RWPE2 (cell line): Measurements from ENCODE around the gene RND3.

Experiments used
- ATAC-seq: fragments of 200-7000 bp; cut with Tn5 transposase; 3 replicates; pipeline ENCODE4 v1.9.1; 2021; ENCODE audit warnings: low read depth
- DNase-seq: peaks from one replicate; pipeline ENCODE4 v3.0.0-alpha.2; 2020; ENCODE audit warnings: low spot score
- H3K27ac ChIP-seq: fragments of 450-650 bp; 2 replicates; pipeline ENCODE4 v1.5.1; 2017; ENCODE audit warnings: mild to moderate bottlenecking; ENCODE audit not compliant: poor library complexity, severe bottlenecking
- H3K27me3 ChIP-seq: fragments of 250-450 bp; sonication (Bioruptor Pico); 2 replicates; pipeline ENCODE4 v1.5.1; 2021; ENCODE audit warnings: mild to moderate bottlenecking, moderate library complexity; ENCODE audit not compliant: insufficient read depth, poor library complexity, severe bottlenecking
- H3K36me3 ChIP-seq: fragments of 250-450 bp; sonication (Bioruptor Pico); 2 replicates; pipeline ENCODE4 v1.5.1; 2020; ENCODE audit warnings: low read depth, mild to moderate bottlenecking, moderate library complexity
- H3K4me1 ChIP-seq: fragments of 250-450 bp; sonication (Bioruptor Pico); 2 replicates; pipeline ENCODE4 v1.5.1; 2021; ENCODE audit warnings: mild to moderate bottlenecking, moderate library complexity; ENCODE audit not compliant: insufficient read depth, poor library complexity, severe bottlenecking
- H3K4me3 ChIP-seq: fragments of 250-450 bp; sonication (Bioruptor Pico); 2 replicates; pipeline ENCODE4 v1.5.1; 2021; ENCODE audit warnings: mild to moderate bottlenecking, moderate library complexity; ENCODE audit not compliant: severe bottlenecking
- H3K9me3 ChIP-seq: fragments of 250-450 bp; sonication (Bioruptor Pico); 2 replicates; pipeline ENCODE4 v1.5.1; 2021; ENCODE audit warnings: mild to moderate bottlenecking, moderate library complexity; ENCODE audit not compliant: severe bottlenecking
- CTCF ChIP-seq: fragments of 450-650 bp; IDR thresholded peaks from one replicate; pipeline ENCODE4 v1.5.1; 2017; ENCODE audit warnings: mild to moderate bottlenecking, moderate library complexity; ENCODE audit not compliant: poor library complexity, severe bottlenecking

The RND3 gene

GRCh38 chr2:150441226-150441625 is 46.2 kb downstream of the RND3 start:
- no peak overlapping the region for H3K4me3 ChIP-seq
- TF ChIP-seq CTCF = no peak
- peaks cover 2% of the 10 kb centered on the region for H3K4me1 ChIP-seq
- H3K27ac ChIP-seq = no peak overlapping the region
- DNase-seq = no peak
- no peaks in the 10 kb centered on the region for H3K27me3 ChIP-seq
- H3K9me3 ChIP-seq = no peaks in the 10 kb centered on the region
- H3K36me3 ChIP-seq = no peaks in the 10 kb centered on the region
- ATAC-seq = no peak

GRCh38 chr2:150438654-150439053 is 48.8 kb downstream of the RND3 start:
- H3K27me3 ChIP-seq = no peaks in the 10 kb centered on the region
- no peak overlapping the region for H3K27ac ChIP-seq
- TF ChIP-seq CTCF = no peak
- no peaks in the 10 kb centered on the region for H3K36me3 ChIP-seq
- peaks cover 2% of the 10 kb centered on the region for H3K4me1 ChIP-seq
- no peak overlapping the region for H3K4me3 ChIP-seq
- DNase-seq (no peak), ATAC-seq (peak; percentile 78; the same call in 2 of the 3 replicates)
- H3K9me3 ChIP-seq = peaks cover 3% of the 10 kb centered on the region

- Histone ChIP-seq H3K27me3 (no peaks in the 10 kb centered on the region), H3K4me1 (peaks cover 2% of the 10 kb centered on the region), H3K27ac (no peak overlapping the region), H3K36me3 (no peaks in the 10 kb centered on the region), H3K4me3 (no peak overlapping the region), H3K9me3 (peaks cover 3% of the 10 kb centered on the region)
- ATAC-seq (no peak), DNase-seq (no peak)
- TF ChIP-seq CTCF = no peak
Observed at GRCh38 chr2:150438041-150438440, 49.4 kb downstream of the RND3 start.

GRCh38 chr2:150432312-150432625 is 55.2 kb downstream of the RND3 start:
- Histone ChIP-seq H3K4me1 (no peaks in the 10 kb centered on the region), H3K27me3 (no peaks in the 10 kb centered on the region), H3K9me3 (peaks cover 3% of the 10 kb centered on the region), H3K36me3 (no peaks in the 10 kb centered on the region), H3K27ac (no peak overlapping the region), H3K4me3 (no peak overlapping the region)
- TF ChIP-seq CTCF = no peak
- no peak for DNase-seq
- ATAC-seq = no peak

GRCh38 chr2:150431561-150432311 is 55.7 kb downstream of the RND3 start:
- Histone ChIP-seq H3K27me3 (no peaks in the 10 kb centered on the region), H3K36me3 (no peaks in the 10 kb centered on the region), H3K4me1 (no peaks in the 10 kb centered on the region), H3K27ac (no peak overlapping the region), H3K4me3 (no peak overlapping the region), H3K9me3 (peaks cover 3% of the 10 kb centered on the region)
- TF ChIP-seq CTCF = no peak
- no peak for ATAC-seq
- DNase-seq = no peak
